ENCODE measurements around the gene ASAH2B. TPM values are rescaled to one million over a fixed set of nuclear protein-coding genes. Genes with fewer than 3 reads are reported as not detected.

ASAH2B gene
- total and polyA plus RNA-seq, 2 experiments from 2014 or later = 3.5 to 6.6 TPM

- no peak for DNase-seq (ENCODE audit: low read depth in 1 of 2, low spot score in 1 of 2)
- TF ChIP-seq CTCF (IDR thresholded peaks at IDR 0.05; ENCODE audit: low read depth, low read length) = no peak
- Histone ChIP-seq H3K27me3 (no peaks in the 10 kb centered on the region), H3K9me3 (ENCODE audit: low read depth) (no peaks in the 10 kb centered on the region), H3K4me1 (ENCODE audit: low read depth) (no peaks in the 10 kb centered on the region), H3K4me3 (no peak overlapping the region), H3K36me3 (no peaks in the 10 kb centered on the region), H3K27ac (no peak overlapping the region)
Measured at GRCh38 chr10:50794490-50794889, 54.8 kb downstream of the ASAH2B start.

DNA sequence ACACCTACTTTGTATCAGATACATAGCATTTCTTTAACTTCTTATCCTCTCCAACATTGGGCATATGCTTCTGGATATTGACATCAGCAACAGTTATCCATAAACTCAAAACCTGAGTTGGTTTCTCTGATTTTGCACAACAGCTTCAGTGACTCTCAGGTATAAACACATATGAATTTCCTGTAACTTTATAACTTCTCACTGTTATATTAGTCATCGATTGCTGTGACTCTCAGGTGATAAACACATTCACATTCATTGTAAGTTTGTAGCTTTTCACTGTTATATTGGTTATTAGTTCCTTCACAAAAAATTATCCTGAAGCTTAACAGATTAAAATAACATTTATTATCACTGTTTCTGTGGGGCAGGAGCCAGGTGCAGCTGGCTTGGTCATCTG lies 57.0 kb downstream of the ASAH2B start:
- Histone ChIP-seq H3K4me1 (ENCODE audit: low read depth) (no peaks in the 10 kb centered on the region), H3K9me3 (ENCODE audit: low read depth) (no peaks in the 10 kb centered on the region), H3K4me3 (no peak overlapping the region), H3K36me3 (no peaks in the 10 kb centered on the region), H3K27me3 (no peaks in the 10 kb centered on the region), H3K27ac (no peak overlapping the region)
- no peak for DNase-seq (ENCODE audit: low read depth in 1 of 2, low spot score in 1 of 2)
- no peak for TF ChIP-seq CTCF (IDR thresholded peaks at IDR 0.05; ENCODE audit: low read depth, low read length)

DNA sequence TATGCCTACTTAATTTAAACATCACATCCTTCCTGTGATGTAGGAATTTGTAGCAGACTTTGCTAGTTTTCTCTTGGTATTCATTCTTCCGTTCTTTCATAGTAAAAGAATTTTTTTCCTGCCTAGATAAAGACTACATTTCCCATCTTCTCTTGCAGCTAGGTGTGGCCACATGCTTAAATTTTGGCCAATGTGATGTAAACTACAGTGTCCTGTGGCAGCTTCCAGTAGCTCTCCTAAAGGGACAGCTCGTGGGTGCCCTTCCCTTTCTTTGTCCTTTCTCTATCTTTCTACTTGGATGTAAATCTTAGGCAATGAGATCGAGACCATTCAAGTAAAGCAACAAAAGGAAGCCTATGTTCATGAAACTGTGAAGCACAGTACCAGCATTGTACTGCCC lies 58.6 kb downstream of the ASAH2B start:
- Histone ChIP-seq H3K36me3 (no peaks in the 10 kb centered on the region), H3K4me1 (ENCODE audit: low read depth) (no peaks in the 10 kb centered on the region), H3K9me3 (ENCODE audit: low read depth) (no peaks in the 10 kb centered on the region), H3K27ac (no peak overlapping the region), H3K27me3 (no peaks in the 10 kb centered on the region), H3K4me3 (no peak overlapping the region)
- DNase-seq (ENCODE audit: low read depth in 1 of 2, low spot score in 1 of 2) = no peak
- TF ChIP-seq CTCF (IDR thresholded peaks at IDR 0.05; ENCODE audit: low read depth, low read length) = no peak

GRCh38 chr10:50799595-50799994 lies 59.9 kb downstream of the ASAH2B start:
- Histone ChIP-seq H3K9me3 (ENCODE audit: low read depth) (no peaks in the 10 kb centered on the region), H3K27ac (no peak overlapping the region), H3K27me3 (no peaks in the 10 kb centered on the region), H3K36me3 (no peaks in the 10 kb centered on the region), H3K4me1 (ENCODE audit: low read depth) (no peaks in the 10 kb centered on the region), H3K4me3 (no peak overlapping the region)
- no peak for TF ChIP-seq CTCF (IDR thresholded peaks at IDR 0.05; ENCODE audit: low read depth, low read length)
- no peak for DNase-seq (ENCODE audit: low read depth in 1 of 2, low spot score in 1 of 2)

- no peaks in the 10 kb centered on the region for H3K9me3 ChIP-seq (ENCODE audit: low read depth)
- no peak overlapping the region for H3K27ac ChIP-seq
- H3K36me3 ChIP-seq = no peaks in the 10 kb centered on the region
- no peaks in the 10 kb centered on the region for H3K27me3 ChIP-seq
- TF ChIP-seq CTCF (IDR thresholded peaks at IDR 0.05; ENCODE audit: low read depth, low read length) = no peak
- no peak for DNase-seq (ENCODE audit: low read depth in 1 of 2, low spot score in 1 of 2)
- H3K4me1 ChIP-seq (ENCODE audit: low read depth) = no peaks in the 10 kb centered on the region
- no peak overlapping the region for H3K4me3 ChIP-seq
Measured at GRCh38 chr10:50805981-50806622, 66.4 kb downstream of the ASAH2B start.

All from cardiac muscle cell (in vitro differentiated cells and primary cell).